Measurements from ENCODE around the gene KDM8. TPM values are rescaled to one million over a fixed set of nuclear protein-coding genes. Genes with fewer than 3 reads are reported as not detected.

KDM8 gene
- total RNA-seq, 1 donor from 2014 or later: 9.6 TPM

GRCh38 chr16:27190316-27190871 lies 12.9 kb upstream of the KDM8 start:
- no peaks in the 10 kb centered on the region for H3K36me3 Mint-ChIP-seq (ENCODE audit: unreplicated experiment)
- DNase-seq: no peak
- H3K27ac Mint-ChIP-seq (ENCODE audit: unreplicated experiment): no peak overlapping the region
- no peak overlapping the region for H3K4me3 Mint-ChIP-seq (ENCODE audit: unreplicated experiment)
- H3K27me3 Mint-ChIP-seq (ENCODE audit: unreplicated experiment): peaks cover 4% of the 10 kb centered on the region
- H3K4me1 Mint-ChIP-seq (ENCODE audit: low read depth, unreplicated experiment): peaks cover 3% of the 10 kb centered on the region
- H3K9me3 Mint-ChIP-seq (ENCODE audit: unreplicated experiment): peaks cover 5% of the 10 kb centered on the region
- no peak for TF ChIP-seq CTCF (IDR thresholded peaks at IDR 0.05; ENCODE audit: partially characterized antibody, unreplicated experiment)

- Mint-ChIP-seq H3K4me1 (ENCODE audit: low read depth, unreplicated experiment) (peaks cover 3% of the 10 kb centered on the region), H3K36me3 (ENCODE audit: unreplicated experiment) (no peaks in the 10 kb centered on the region), H3K4me3 (ENCODE audit: unreplicated experiment) (no peak overlapping the region), H3K27me3 (ENCODE audit: unreplicated experiment) (peaks cover 6% of the 10 kb centered on the region), H3K27ac (ENCODE audit: unreplicated experiment) (no peak overlapping the region), H3K9me3 (ENCODE audit: unreplicated experiment) (peaks cover 5% of the 10 kb centered on the region)
- DNase-seq: no peak
- TF ChIP-seq CTCF (IDR thresholded peaks at IDR 0.05; ENCODE audit: partially characterized antibody, unreplicated experiment): no peak
Observed at GRCh38 chr16:27191352-27191924, 11.9 kb upstream of the KDM8 start.

GRCh38 chr16:27193300-27193990 lies 9.9 kb upstream of the KDM8 start:
- Mint-ChIP-seq H3K4me3 (ENCODE audit: unreplicated experiment) (no peak overlapping the region), H3K36me3 (ENCODE audit: unreplicated experiment) (no peaks in the 10 kb centered on the region), H3K27ac (ENCODE audit: unreplicated experiment) (no peak overlapping the region), H3K4me1 (ENCODE audit: low read depth, unreplicated experiment) (peaks cover 3% of the 10 kb centered on the region), H3K9me3 (ENCODE audit: unreplicated experiment) (peaks cover 5% of the 10 kb centered on the region), H3K27me3 (ENCODE audit: unreplicated experiment) (peaks cover 6% of the 10 kb centered on the region)
- no peak for TF ChIP-seq CTCF (IDR thresholded peaks at IDR 0.05; ENCODE audit: partially characterized antibody, unreplicated experiment)
- no peak for DNase-seq

GRCh38 chr16:27195076-27195741 lies 8.1 kb upstream of the KDM8 start:
- Mint-ChIP-seq H3K4me3 (ENCODE audit: unreplicated experiment) (no peak overlapping the region), H3K4me1 (ENCODE audit: low read depth, unreplicated experiment) (no peaks in the 10 kb centered on the region), H3K9me3 (ENCODE audit: unreplicated experiment) (peaks cover 5% of the 10 kb centered on the region)

More at GRCh38 chr16:27195076-27195741, 8.1 kb upstream of the KDM8 start:
- TF ChIP-seq CTCF (IDR thresholded peaks at IDR 0.05; ENCODE audit: partially characterized antibody, unreplicated experiment): no peak
- H3K27ac Mint-ChIP-seq (ENCODE audit: unreplicated experiment): no peak overlapping the region
- peaks cover 6% of the 10 kb centered on the region for H3K27me3 Mint-ChIP-seq (ENCODE audit: unreplicated experiment)
- H3K36me3 Mint-ChIP-seq (ENCODE audit: unreplicated experiment): no peaks in the 10 kb centered on the region
- no peak for DNase-seq

Data from glutamatergic neuron (in vitro differentiated cells).